Peyer's patch (tissue), 4 donors: Measurements from ENCODE around the gene ZBED5. TPM values are rescaled to one million over a fixed set of nuclear protein-coding genes. Genes with fewer than 3 reads are reported as not detected.
A peak's percentile ranks its signal among the peaks of the same experiment; 100 is the strongest.
"Not testable (repeated sequence)": the region's sequence is repeated elsewhere in the genome, so short reads cannot be mapped to it uniquely, and the experiment has no call there.

Source experiments
- DNase-seq, 3 donors: peaks; one replicate each; pipeline ENCODE4 v3.0.0-alpha.2; 2017 to 2019
- H3K27ac ChIP-seq, 4 donors: fragments of 200-600 bp; sonication (generic); one replicate each; pipeline ENCODE4 v1.5.1; 2016 to 2019
- H3K27me3 ChIP-seq, 2 donors: fragments of 200-600 bp; sonication (generic); one replicate each; pipeline ENCODE4 v1.5.1; 2019
- H3K36me3 ChIP-seq, 3 donors: fragments of 200-600 bp; sonication (generic); one replicate each; pipeline ENCODE4 v1.5.1; 2016 to 2019
- H3K4me1 ChIP-seq, 4 donors: fragments of 200-600 bp; sonication (generic); one replicate each; pipeline ENCODE4 v1.5.1; 2016 to 2019
- H3K4me3 ChIP-seq, 4 donors: fragments of 200-600 bp; sonication (generic); 1 replicate in 3 of 4; 2 replicates in 1 of 4; pipeline ENCODE4 v1.5.1; 2016 to 2019; ENCODE audit warnings: mild to moderate bottlenecking in 1 of 4
- H3K9me3 ChIP-seq, 4 donors: fragments of 200-600 bp; sonication (generic); one replicate each; pipeline ENCODE4 v1.5.1; 2016 to 2019; ENCODE audit warnings: mild to moderate bottlenecking in 1 of 4
- POLR2A ChIP-seq, 2 donors: fragments of 450-650 bp; IDR thresholded peaks; one replicate each; pipeline ENCODE4 v1.5.1; 2017; ENCODE audit warnings: antibody characterized with exemption in 2 of 2, mild to moderate bottlenecking in 2 of 2, moderate library complexity in 2 of 2
- total RNA-seq, 4 donors: library from RNA; depleted of rRNA; stranded (reverse); fragments of >200 nt; gene quantifications; one replicate each; pipeline ENCODE4 v1.1.0, GENCODE V29; 2016
- TF ChIP-seq, protein P1 (sequence below), 6 experiments: fragments of 450-650 bp in 4 of 6; fragments of 200-600 bp in 2 of 6; sonication (generic) in 1 of 6; IDR thresholded peaks; one replicate each; pipeline ENCODE4 v1.5.1; 2017 to 2019; ENCODE audit warnings: antibody characterized with exemption in 6 of 6, mild to moderate bottlenecking in 3 of 6, moderate library complexity in 1 of 6

ZBED5 gene
- total RNA-seq, 4 donors from 2014 or later: 23.8 to 47.0 (median 31.9) TPM

DNA sequence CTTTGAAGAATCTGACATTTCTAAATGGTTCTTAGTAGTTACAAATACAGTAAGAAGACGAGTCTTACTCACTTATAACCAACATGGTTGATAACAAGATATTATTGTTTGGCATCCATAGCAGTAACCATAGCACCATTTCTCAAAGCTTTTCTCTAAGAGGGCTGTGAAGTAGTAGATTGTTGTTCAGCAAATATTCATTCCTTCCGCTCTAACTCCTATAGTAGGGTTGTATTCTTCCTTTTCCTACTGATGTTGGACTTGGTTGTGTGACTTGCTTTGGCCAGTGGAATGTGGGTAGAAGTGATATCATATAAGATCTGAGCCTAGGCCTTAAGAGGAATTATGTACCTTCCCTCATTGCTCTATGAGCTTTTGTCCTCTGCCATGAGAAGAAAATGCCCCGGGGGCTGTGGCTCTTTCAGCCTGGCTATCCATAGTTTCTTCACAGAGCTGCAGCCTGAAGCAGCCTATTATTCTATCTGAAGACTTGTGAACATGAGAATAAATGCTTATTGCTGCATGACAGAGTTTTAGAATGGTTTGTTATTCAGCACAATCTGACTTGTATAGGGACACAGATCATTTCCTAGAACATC is 28.9 kb upstream of the ZBED5 start:
- Histone ChIP-seq H3K27me3 (no peaks in the 10 kb centered on the region), H3K27ac (peak overlapping the region in 1 of 4 donors; percentile 10), H3K4me3 (no peak overlapping the region), H3K36me3 (no peaks in the 10 kb centered on the region), H3K9me3 (peaks cover 0 to 5% (median 0%) of the 10 kb centered on the region in 4 donors), H3K4me1 (peaks cover 0 to 8% (median 0%) of the 10 kb centered on the region in 4 donors)
- no peak for DNase-seq
- TF ChIP-seq, protein P1, sequence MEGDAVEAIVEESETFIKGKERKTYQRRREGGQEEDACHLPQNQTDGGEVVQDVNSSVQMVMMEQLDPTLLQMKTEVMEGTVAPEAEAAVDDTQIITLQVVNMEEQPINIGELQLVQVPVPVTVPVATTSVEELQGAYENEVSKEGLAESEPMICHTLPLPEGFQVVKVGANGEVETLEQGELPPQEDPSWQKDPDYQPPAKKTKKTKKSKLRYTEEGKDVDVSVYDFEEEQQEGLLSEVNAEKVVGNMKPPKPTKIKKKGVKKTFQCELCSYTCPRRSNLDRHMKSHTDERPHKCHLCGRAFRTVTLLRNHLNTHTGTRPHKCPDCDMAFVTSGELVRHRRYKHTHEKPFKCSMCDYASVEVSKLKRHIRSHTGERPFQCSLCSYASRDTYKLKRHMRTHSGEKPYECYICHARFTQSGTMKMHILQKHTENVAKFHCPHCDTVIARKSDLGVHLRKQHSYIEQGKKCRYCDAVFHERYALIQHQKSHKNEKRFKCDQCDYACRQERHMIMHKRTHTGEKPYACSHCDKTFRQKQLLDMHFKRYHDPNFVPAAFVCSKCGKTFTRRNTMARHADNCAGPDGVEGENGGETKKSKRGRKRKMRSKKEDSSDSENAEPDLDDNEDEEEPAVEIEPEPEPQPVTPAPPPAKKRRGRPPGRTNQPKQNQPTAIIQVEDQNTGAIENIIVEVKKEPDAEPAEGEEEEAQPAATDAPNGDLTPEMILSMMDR (IDR thresholded peaks at IDR 0.05): no peak
- no peak for TF ChIP-seq POLR2A (IDR thresholded peaks at IDR 0.05)

DNA sequence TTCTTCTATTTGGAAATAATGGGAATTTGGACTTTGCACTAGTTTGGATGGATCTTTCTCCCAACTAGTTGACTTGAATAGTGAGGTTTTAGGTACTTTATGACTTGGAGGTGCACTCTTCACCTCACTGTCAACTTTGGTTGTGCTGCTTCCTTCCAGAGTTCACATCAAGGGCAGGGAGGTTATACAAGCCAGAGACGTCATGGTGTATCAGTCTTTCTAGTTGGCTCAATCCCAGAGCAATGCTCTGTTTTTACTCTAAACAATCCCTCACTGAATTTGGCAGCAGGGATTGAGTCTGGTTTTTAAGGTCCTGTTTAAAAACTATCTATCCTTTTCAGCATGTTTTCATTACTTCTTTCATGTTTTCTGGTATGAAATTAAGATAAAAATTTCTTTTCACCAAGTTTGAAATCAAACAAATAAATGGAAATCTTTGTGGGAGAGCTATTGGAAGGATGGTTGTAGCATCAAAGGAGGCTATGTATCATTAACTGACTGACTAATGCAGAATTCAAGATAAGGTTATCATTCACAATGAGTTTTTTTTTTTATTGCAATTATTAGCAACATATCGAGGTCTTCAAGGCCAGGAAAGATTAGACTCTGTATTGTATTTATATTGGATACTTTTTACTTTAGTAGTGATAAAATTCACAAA is 28.0 kb upstream of the ZBED5 start:
- TF ChIP-seq POLR2A (IDR thresholded peaks at IDR 0.05): no peak
- TF ChIP-seq, protein P1 (IDR thresholded peaks at IDR 0.05): no peak
- Histone ChIP-seq H3K36me3 (no peaks in the 10 kb centered on the region), H3K4me1 (peaks cover 0 to 8% (median 0%) of the 10 kb centered on the region in 4 donors), H3K4me3 (no peak overlapping the region), H3K9me3 (peaks cover 0 to 5% (median 0%) of the 10 kb centered on the region in 4 donors), H3K27ac (peak overlapping the region in 1 of 4 donors; percentile 10), H3K27me3 (no peaks in the 10 kb centered on the region)
- DNase-seq: no peak

DNA sequence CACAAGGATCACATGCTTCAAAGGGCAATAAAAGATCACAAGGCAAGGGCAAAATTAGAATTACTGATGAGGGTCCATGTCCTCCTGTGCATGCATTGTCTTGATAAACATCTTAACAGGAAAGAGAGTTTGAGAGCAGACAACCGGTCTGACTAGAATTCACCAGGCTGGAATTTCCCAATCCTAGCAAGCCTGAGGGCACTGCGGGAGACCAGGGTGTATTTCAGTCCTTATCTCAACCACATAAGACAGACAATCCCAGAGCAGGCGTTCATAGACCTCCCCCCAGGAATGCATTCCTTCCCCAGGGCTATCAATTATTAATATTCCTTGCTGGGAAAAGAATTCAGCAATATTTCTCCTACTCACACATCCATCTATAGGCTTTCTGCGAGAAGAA is 26.4 kb upstream of the ZBED5 start:
- H3K36me3 ChIP-seq, H3K27ac ChIP-seq, H3K4me1 ChIP-seq, DNase-seq, H3K27me3 ChIP-seq, H3K9me3 ChIP-seq, H3K4me3 ChIP-seq: not testable (repeated sequence)

DNA sequence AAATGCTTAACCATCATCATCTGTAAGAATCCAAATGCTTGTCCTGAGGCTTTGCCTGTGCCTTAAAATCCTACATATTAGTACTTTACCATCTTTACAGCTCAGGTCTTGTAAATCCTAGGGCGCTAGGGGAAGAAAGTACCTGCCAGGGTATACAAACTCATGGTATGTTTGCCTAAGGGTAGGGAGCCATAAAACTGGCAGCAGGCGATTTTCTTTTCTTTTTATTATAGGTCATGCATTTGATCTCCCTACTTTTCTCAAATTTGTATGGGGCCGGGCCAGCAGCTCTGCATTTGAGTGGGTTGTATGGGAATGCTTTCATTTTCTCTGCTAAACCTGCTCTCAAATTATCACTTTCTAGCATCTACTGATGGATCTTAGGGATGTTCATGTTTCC is 24.0 kb upstream of the ZBED5 start:
- no peak for TF ChIP-seq POLR2A (IDR thresholded peaks at IDR 0.05)
- TF ChIP-seq, protein P1 (IDR thresholded peaks at IDR 0.05): no peak
- no peak overlapping the region for H3K4me3 ChIP-seq
- no peak for DNase-seq
- peaks cover 0 to 8% (median 0%) of the 10 kb centered on the region in 4 donors for H3K4me1 ChIP-seq
- H3K9me3 ChIP-seq: peaks cover 0 to 5% (median 0%) of the 10 kb centered on the region in 4 donors
- H3K36me3 ChIP-seq: no peaks in the 10 kb centered on the region
- no peaks in the 10 kb centered on the region for H3K27me3 ChIP-seq
- H3K27ac ChIP-seq: no peak overlapping the region

DNA sequence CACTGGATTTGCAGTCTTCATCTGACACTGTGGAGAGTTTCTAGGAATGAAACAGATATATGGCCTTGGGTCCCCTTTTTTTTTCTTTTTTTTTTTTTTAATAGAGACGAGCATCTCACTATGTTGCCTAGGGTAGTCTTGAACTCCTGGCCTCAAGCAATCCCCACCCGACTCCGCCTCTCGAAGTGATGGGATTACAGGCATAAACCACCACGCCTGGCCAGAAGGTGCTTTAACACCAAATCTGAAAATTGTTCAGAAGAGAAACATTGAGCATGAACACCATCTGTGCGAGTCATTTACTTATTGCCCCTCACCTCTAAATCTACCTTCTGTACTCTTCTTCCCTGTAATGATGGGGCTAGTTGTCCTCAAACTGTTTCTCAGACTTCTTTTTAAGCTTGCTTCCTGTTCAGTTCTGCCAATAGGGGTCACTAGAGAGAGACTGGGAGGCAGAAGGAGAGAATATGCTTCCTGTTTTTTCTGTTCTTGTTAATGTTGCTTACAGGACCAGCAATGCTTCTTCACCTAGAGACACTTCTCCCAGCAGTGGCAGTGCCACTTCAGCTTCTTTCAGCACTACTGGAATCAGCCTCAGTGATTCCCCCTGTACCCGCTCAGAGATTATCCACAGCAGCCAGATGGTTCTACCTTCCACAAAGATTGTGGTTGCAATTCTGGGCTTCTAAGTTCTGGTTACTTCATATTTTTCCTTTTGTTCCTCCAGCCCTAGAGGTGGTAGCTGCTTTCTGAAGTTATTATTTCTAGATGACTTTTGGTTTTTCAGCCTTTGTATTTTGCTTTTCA is 20.8 kb upstream of the ZBED5 start:
- no peaks in the 10 kb centered on the region for H3K27me3 ChIP-seq
- DNase-seq: peak in 1 of 3 donors; percentile 54
- H3K4me1 ChIP-seq: no peaks in the 10 kb centered on the region
- TF ChIP-seq, protein P1 (IDR thresholded peaks at IDR 0.05): peak; percentile 34 to 75 (median 74)
- TF ChIP-seq POLR2A (IDR thresholded peaks at IDR 0.05): no peak
- H3K9me3 ChIP-seq: no peaks in the 10 kb centered on the region
- no peak overlapping the region for H3K4me3 ChIP-seq
- H3K27ac ChIP-seq: no peak overlapping the region
- no peaks in the 10 kb centered on the region for H3K36me3 ChIP-seq

DNA sequence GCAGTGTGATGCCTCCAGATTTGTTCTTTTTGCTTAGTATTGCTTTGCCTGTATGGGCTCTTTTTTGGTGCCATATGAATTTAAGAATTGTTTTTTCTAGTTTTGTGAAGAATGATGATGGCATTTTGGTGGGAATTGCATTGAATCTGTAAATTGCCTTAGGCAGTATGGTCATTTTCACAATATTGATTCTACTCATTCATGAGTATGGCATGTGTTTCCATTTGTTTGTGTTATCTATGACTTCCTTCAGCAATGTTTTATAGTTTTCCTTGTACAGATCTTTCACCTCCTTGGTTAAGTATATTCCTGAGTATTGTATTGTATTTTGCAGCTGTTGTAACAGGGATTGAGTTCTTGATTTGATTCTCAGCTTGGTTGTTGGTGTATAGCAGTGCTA is 18.3 kb upstream of the ZBED5 start:
- H3K27ac ChIP-seq: no peak overlapping the region
- no peaks in the 10 kb centered on the region for H3K4me1 ChIP-seq
- TF ChIP-seq, protein P1 (IDR thresholded peaks at IDR 0.05): no peak
- TF ChIP-seq POLR2A (IDR thresholded peaks at IDR 0.05): no peak
- H3K9me3 ChIP-seq: no peaks in the 10 kb centered on the region
- H3K36me3 ChIP-seq: peaks cover 0 to 3% (median 0%) of the 10 kb centered on the region in 3 donors
- no peak overlapping the region for H3K4me3 ChIP-seq
- no peaks in the 10 kb centered on the region for H3K27me3 ChIP-seq
- DNase-seq: no peak
